ENCODE measurements around the gene SP5. TPM values are rescaled to one million over a fixed set of nuclear protein-coding genes. Genes with fewer than 3 reads are reported as not detected.

Gene SP5

Small RNA genes lying within 50 kb of the gene (small RNA-seq; reads per million reads assigned to genes)
- not detected for gene RF02271 (ENCODE audit: insufficient read depth)
